PC-9 (cell line): ENCODE measurements around the gene VAPB. TPM values are rescaled to one million over a fixed set of nuclear protein-coding genes. Genes with fewer than 3 reads are reported as not detected.

ENCODE experiments used
- BruUV-seq: library from RNA; stranded (reverse); fragments of 400-500 nt; replicated peaks from 2 replicates; lab custom pipeline; 2021; lab: Mats Ljungman, UMichigan
- CTCF ChIA-PET: fragments of 300-600 bp; sonication (Branson Sonifier 250); formaldehyde crosslinking; loops from one replicate; lab custom pipeline; 2022; ENCODE audit warnings: antibody characterized with exemption; lab: Charles Lee
- POLR2A ChIA-PET: fragments of 300-600 bp; sonication (Branson Sonifier 250); formaldehyde crosslinking; loops from one replicate; lab custom pipeline; 2022; ENCODE audit warnings: antibody characterized with exemption; ENCODE audit not compliant: unreplicated experiment; lab: Charles Lee
- DNase-seq, 2 experiments: peaks; one replicate each; pipeline versions ENCODE4 v3.0.0 to v3.0.0-alpha.2; 2015 to 2022; ENCODE audit warnings: mixed read lengths in 1 of 2
- H2AFZ ChIP-seq: fragments of 200-600 bp; sonication (generic); 2 replicates; pipeline ENCODE4 v1.8.1; 2017; ENCODE audit warnings: antibody characterized with exemption
- H3F3A ChIP-seq: fragments of 200-600 bp; sonication (generic); 2 replicates; pipeline ENCODE4 v1.8.1; 2017; ENCODE audit warnings: antibody characterized with exemption, mild to moderate bottlenecking, low read depth; ENCODE audit not compliant: insufficient read depth
- H3K27ac ChIP-seq: fragments of 200-600 bp; sonication (generic); 2 replicates; pipeline ENCODE4 v1.6.1; 2016; ENCODE audit warnings: mixed run types
- H3K27me3 ChIP-seq: fragments of 200-600 bp; sonication (generic); 2 replicates; pipeline ENCODE4 v1.6.1; 2016; ENCODE audit warnings: low read depth, mixed run types; ENCODE audit not compliant: insufficient read depth
- H3K36me3 ChIP-seq: fragments of 200-600 bp; sonication (generic); 2 replicates; pipeline ENCODE4 v1.6.1; 2016; ENCODE audit warnings: low read depth, mixed run types
- H3K4me1 ChIP-seq: fragments of 200-600 bp; sonication (generic); replicated peaks from 2 replicates; pipeline ENCODE4 v1.6.1; 2016; ENCODE audit warnings: mixed run types; ENCODE audit not compliant: insufficient read depth
- H3K4me2 ChIP-seq: fragments of 200-600 bp; sonication (generic); 2 replicates; pipeline ENCODE4 v1.6.1; 2017; ENCODE audit warnings: mixed run types
- H3K4me3 ChIP-seq: fragments of 200-600 bp; sonication (generic); 2 replicates; pipeline ENCODE4 v1.6.1; 2016; ENCODE audit warnings: mixed run types
- H3K79me2 ChIP-seq: fragments of 200-600 bp; sonication (generic); 2 replicates; pipeline ENCODE4 v1.6.1; 2017; ENCODE audit warnings: low read depth, mixed run types
- H3K9me2 ChIP-seq: fragments of 200-600 bp; sonication (generic); 2 replicates; pipeline ENCODE4 v1.8.1; 2017; ENCODE audit warnings: mild to moderate bottlenecking; ENCODE audit not compliant: insufficient read depth
- H3K9me3 ChIP-seq: fragments of 200-600 bp; sonication (generic); 2 replicates; pipeline ENCODE4 v1.8.1; 2016; ENCODE audit warnings: low read depth; ENCODE audit not compliant: insufficient read depth
- H4K20me1 ChIP-seq: fragments of 200-600 bp; sonication (generic); 2 replicates; pipeline ENCODE4 v1.8.1; 2017; ENCODE audit not compliant: insufficient read depth
- EZH2 ChIP-seq: fragments of 200-600 bp; sonication (generic); IDR thresholded peaks from 2 replicates; pipeline ENCODE4 v1.8.0; 2017; ENCODE audit warnings: antibody characterized with exemption, low read depth
- intact Hi-C: fragments of 100-400 bp; cut with micrococcal nuclease; formaldehyde crosslinking; loops from one replicate; pipeline ENCODE4 v1.10.0; 2022; ENCODE audit not compliant: unreplicated experiment
- total RNA-seq: library from RNA; stranded (reverse); gene quantifications from 2 replicates; pipeline ENCODE4 v1.2.3, GENCODE V29; 2021
- TF ChIP-seq, protein P1 (sequence below): fragments of 200-600 bp; sonication (generic); conservative IDR thresholded peaks from 2 replicates; pipeline ENCODE4 v1.6.1; 2017; ENCODE audit warnings: mixed run types, antibody characterized with exemption, mild to moderate bottlenecking, moderate library complexity

The VAPB gene
- total RNA-seq, 1 experiment from 2014 or later = 80.6 TPM

DNA sequence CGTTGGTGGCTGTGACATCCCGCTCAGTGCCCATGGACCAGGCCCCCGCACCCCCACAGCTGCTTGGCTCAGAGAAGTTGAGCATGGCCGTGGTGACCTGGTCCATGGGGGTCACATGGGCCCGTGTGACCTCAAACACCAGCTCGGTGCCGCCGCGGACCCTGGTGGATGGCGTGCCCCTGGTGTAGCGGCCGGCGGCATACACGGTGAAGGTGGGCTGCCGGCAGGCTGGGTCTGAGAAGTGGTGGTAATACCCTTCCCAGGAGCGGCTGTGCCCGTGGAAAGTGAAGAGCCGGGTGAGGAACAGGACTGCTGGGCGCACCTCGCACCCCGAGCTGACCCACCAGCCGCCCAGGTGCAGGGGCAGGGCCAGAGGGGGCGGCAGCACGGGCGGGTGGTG is 72.1 kb downstream of the VAPB start:
- POLR2A ChIA-PET = no interaction called here
- TF ChIP-seq, protein P1, sequence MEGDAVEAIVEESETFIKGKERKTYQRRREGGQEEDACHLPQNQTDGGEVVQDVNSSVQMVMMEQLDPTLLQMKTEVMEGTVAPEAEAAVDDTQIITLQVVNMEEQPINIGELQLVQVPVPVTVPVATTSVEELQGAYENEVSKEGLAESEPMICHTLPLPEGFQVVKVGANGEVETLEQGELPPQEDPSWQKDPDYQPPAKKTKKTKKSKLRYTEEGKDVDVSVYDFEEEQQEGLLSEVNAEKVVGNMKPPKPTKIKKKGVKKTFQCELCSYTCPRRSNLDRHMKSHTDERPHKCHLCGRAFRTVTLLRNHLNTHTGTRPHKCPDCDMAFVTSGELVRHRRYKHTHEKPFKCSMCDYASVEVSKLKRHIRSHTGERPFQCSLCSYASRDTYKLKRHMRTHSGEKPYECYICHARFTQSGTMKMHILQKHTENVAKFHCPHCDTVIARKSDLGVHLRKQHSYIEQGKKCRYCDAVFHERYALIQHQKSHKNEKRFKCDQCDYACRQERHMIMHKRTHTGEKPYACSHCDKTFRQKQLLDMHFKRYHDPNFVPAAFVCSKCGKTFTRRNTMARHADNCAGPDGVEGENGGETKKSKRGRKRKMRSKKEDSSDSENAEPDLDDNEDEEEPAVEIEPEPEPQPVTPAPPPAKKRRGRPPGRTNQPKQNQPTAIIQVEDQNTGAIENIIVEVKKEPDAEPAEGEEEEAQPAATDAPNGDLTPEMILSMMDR = no peak
- no peaks in the 10 kb centered on the region for H3K4me1 ChIP-seq
- no peaks in the 10 kb centered on the region for H3F3A ChIP-seq
- no peaks in the 10 kb centered on the region for H3K9me3 ChIP-seq
- CTCF ChIA-PET = no interaction called here
- no peak for DNase-seq
- no peaks in the 10 kb centered on the region for H3K79me2 ChIP-seq
- no peak overlapping the region for H3K4me3 ChIP-seq
- H3K9me2 ChIP-seq = no peaks in the 10 kb centered on the region
- no peak overlapping the region for H3K27ac ChIP-seq
- no peak overlapping the region for H2AFZ ChIP-seq
- no peak overlapping the region for H3K4me2 ChIP-seq
- BruUV-seq = no TSS peak
- no peaks in the 10 kb centered on the region for H3K36me3 ChIP-seq
- no peaks in the 10 kb centered on the region for H4K20me1 ChIP-seq
- intact Hi-C loops = no loop called here
- no peaks in the 10 kb centered on the region for H3K27me3 ChIP-seq

DNA sequence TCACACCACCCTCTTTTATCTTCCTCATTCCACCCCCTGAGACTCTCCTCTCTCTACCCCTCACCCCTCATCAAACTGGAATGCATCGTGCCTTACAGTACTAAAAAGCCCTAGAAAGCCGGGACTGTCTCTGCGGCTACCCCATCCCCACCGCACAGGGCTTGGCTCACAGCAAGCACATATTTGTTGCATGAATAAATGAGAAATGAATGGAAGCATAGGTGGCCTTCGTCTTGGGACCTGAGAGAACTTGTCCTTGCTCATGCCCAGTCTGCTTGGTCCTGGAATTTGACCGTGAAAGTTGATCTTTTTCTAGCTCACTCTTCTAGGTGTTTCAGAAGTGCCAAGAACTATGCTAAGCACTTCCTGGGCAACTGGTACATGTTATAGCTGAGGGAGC is 72.9 kb downstream of the VAPB start:
- Histone ChIP-seq H3K27ac (no peak overlapping the region), H3K9me3 (no peaks in the 10 kb centered on the region), H3K9me2 (no peaks in the 10 kb centered on the region), H3K36me3 (no peaks in the 10 kb centered on the region), H2AFZ (no peak overlapping the region), H3K27me3 (no peaks in the 10 kb centered on the region), H3K79me2 (no peaks in the 10 kb centered on the region), H3K4me2 (no peak overlapping the region), H3F3A (no peaks in the 10 kb centered on the region), H3K4me3 (no peak overlapping the region), H3K4me1 (no peaks in the 10 kb centered on the region), H4K20me1 (no peaks in the 10 kb centered on the region)
- intact Hi-C loops = no loop called here
- ChIA-PET POLR2A (no interaction called here), CTCF (no interaction called here)
- no peak for TF ChIP-seq EZH2
- TF ChIP-seq, protein P1 = no peak
- no TSS peak for BruUV-seq
- no peak for DNase-seq

DNA sequence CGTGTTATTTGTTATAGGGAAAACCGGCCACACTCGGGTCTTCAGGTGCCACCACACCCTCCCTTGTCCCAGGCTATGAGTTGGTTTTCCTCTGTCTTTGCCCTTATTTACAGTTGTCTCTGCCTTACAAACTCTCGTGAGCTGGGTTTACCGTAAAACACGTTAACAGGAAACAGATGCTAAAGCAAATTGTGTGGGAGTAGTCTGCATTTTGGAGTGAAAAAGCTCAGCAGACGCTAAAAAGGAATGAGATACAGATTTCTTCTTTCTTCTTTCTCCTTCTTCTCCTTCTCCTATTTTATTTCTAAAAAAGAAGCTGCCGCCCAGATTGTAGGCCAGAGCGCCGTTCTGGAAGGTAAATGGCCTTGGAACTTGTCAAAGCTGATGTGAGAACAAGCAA is 74.2 kb downstream of the VAPB start:
- H4K20me1 ChIP-seq = no peaks in the 10 kb centered on the region
- no peaks in the 10 kb centered on the region for H3K4me1 ChIP-seq
- no peaks in the 10 kb centered on the region for H3K9me2 ChIP-seq
- H3K27me3 ChIP-seq = no peaks in the 10 kb centered on the region
- H3K36me3 ChIP-seq = no peaks in the 10 kb centered on the region
- no peak for DNase-seq
- no TSS peak for BruUV-seq
- H3F3A ChIP-seq = no peaks in the 10 kb centered on the region
- H2AFZ ChIP-seq = no peak overlapping the region
- POLR2A ChIA-PET = interaction anchor here (0.6 kb wide), 1 partner anchor 46 kb away, joined by 6 read pairs; no protein-coding TSS in a partner anchor
- no peak overlapping the region for H3K4me2 ChIP-seq
- H3K9me3 ChIP-seq = no peaks in the 10 kb centered on the region
- no peak for TF ChIP-seq EZH2
- TF ChIP-seq, protein P1 = no peak
- H3K4me3 ChIP-seq = no peak overlapping the region
- H3K79me2 ChIP-seq = no peaks in the 10 kb centered on the region
- CTCF ChIA-PET = no interaction called here
- H3K27ac ChIP-seq = no peak overlapping the region
- intact Hi-C loops = no loop called here
